A549 treated with AZD9567 at 1 μM for 4 hours (cell line): ENCODE results near the gene GIPR. TPM values are rescaled to one million over a fixed set of nuclear protein-coding genes. Genes with fewer than 3 reads are reported as not detected.

Source experiments
- total RNA-seq: library from RNA; stranded (reverse); fragments of 200-300 nt; extraction: Qiagen RNA extraction; gene quantifications from 5 replicates; pipeline ENCODE4 v1.2.3, GENCODE V29; 2022; ENCODE audit not compliant: insufficient read depth

GIPR gene, protein sequence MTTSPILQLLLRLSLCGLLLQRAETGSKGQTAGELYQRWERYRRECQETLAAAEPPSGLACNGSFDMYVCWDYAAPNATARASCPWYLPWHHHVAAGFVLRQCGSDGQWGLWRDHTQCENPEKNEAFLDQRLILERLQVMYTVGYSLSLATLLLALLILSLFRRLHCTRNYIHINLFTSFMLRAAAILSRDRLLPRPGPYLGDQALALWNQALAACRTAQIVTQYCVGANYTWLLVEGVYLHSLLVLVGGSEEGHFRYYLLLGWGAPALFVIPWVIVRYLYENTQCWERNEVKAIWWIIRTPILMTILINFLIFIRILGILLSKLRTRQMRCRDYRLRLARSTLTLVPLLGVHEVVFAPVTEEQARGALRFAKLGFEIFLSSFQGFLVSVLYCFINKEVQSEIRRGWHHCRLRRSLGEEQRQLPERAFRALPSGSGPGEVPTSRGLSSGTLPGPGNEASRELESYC
- 1.4 to 3.8 TPM (median 3.2 TPM) in 5 replicates for total RNA-seq

DNA sequence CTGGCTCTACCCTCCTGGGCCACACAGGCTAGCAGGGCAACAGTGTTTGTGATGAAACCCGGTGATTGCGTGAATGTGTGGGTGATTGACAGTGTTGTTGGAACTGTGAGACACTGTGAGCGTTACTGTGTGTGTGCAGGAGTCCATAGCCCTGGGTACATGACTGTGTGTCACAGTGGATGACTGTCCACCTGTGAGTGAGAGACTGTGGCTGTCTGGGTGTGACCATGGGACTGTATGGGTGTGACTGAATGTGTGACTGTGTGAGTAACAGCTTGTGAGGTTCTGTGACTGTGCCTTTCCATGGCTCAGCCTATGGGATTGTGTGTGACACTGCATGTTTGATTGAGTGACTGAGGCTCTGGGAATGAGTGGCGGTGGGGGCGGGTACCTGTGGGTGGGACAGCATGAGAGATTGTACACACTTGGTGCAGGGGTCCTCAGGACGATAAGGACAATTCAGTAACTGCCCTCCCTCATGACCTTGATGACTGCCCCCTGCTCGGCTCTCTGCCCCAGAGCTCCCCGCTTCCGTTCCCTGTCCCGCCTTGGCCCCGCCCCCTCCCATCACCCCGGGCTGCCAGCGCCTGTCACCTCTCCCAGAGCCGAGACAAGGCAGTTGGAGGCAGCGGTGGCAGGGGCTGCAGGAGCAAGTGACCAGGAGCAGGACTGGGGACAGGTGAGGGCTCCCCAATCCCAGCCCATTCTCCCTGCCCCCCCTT lies at the start of gene GIPR:
TSS of gene GIPR (plus strand) at position 602 of the 722 bp plus-strand sequence. CDS start 1,300 bp downstream, outside the sequence.

DNA sequence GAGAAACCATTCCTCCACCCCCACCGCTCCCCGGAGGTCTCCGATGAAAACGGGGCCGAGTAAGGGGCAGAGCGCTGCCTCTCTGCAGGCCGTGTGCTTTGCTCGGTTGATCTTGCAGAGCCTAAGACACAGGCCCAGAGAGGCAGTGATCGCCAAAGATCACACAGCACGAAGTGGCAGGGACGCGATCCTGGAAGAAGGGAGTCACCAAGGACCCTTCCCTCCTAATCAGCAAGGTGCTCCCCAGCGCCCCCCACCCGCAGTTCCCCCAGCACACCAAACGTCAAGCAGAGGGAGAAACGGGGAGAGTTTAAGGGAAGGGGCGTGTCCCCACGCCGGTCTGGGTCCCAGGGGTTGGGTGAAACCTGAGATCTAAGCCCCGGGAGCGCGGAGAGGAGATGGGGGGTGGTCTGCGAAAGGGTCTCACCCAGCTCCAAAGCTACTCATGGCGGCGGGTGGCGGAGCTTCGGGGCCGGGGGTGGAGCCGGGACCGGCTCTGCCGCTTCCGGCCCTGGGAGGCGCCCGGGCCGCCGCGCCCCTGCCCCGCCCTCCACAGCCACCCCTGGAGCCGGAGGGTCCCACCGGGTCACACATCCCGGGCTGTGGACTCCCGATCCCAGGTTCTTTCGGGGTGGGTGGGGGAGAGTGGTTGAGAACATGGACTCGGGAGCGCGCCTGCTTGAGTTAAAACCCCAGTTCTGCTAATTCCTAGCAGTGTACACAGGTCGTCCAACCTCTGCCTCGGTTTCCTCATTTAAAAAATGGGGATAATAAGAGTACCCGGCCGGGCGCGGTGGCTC lies 28.9 kb upstream of the GIPR start, which contains the start of gene EML2:
TSS of gene EML2 (minus strand) at position 468 of the 800 bp plus-strand sequence. CDS start at position 447, 21 bp downstream.

DNA sequence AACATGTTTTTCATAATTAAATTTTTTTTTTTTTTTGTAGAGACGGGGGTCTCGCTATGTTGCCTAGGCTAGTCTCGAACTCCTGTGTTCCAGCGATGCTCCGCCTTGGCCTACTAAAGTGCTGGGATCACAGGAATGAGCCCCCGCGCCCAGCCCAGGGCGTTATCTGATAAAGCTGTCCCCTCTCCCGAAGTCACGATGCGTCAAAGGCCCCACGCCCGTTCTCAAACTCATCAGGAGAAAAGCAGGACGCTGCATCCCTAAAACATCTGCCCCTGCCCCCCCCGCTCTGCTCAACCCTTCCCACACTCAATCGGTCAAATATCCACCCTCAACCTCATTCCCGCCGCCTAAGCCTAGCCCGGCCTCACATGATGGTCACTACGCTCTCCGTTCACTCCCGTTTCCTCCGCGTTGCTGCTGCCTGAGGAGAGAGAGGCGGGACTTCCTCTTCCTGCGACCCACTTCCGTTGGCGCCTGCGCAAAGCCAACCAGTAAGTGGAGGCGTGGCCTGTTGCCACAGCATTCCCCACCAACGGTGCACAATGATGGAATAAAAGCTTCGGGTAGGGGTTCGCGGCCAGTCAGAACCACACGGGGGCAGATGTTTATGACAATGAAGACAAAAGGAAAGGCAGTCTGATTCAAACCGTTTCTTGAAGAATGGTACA lies 23.6 kb downstream of the GIPR start, which contains the start of gene SNRPD2:
TSS of gene SNRPD2 (minus strand) at position 438 of the 671 bp plus-strand sequence. CDS start at position 373, 65 bp downstream.

DNA sequence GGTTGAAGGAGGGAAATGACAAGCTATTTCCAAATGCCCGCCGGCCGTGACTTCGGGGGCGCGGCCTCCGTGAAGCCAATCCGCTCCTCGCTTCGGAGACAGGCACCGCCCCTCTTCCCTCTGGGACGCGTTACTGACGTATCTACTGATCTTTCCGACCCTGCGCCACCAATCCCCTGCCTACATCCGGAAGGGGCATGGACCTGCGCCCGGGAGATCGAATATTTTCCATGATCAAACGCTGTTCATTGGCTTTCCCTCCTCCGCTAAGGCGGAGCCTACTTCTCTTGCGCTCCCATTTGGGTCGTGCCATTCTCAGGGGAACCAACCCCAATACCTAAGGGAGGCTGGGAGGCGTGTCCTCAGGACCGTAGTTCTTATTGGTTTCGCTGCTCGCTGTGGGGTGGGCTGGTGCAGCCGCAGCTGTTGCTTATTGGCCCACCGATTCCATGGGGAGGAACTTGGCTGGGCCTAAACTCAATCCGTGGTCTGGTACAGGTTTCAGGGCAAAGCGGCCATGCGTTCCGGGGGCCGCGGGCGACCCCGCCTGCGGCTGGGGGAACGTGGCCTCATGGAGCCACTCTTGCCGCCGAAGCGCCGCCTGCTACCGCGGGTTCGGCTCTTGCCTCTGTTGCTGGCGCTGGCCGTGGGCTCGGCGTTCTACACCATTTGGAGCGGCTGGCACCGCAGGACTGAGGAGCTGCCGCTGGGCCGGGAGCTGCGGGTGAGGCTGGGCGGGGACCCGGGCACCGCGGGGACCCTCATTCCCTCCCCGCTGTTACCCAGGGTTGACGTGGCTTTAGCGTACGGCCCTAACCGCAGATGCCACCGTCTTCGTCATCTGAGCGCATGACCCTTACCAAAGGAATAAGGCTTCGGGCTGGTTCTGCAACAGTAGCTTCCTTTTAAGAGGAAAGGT lies 24.4 kb downstream of the GIPR start, which contains the start of gene QPCTL:
TSS of gene QPCTL (plus strand) at position 480 of the 919 bp plus-strand sequence. CDS start at position 518, 38 bp downstream.

DNA sequence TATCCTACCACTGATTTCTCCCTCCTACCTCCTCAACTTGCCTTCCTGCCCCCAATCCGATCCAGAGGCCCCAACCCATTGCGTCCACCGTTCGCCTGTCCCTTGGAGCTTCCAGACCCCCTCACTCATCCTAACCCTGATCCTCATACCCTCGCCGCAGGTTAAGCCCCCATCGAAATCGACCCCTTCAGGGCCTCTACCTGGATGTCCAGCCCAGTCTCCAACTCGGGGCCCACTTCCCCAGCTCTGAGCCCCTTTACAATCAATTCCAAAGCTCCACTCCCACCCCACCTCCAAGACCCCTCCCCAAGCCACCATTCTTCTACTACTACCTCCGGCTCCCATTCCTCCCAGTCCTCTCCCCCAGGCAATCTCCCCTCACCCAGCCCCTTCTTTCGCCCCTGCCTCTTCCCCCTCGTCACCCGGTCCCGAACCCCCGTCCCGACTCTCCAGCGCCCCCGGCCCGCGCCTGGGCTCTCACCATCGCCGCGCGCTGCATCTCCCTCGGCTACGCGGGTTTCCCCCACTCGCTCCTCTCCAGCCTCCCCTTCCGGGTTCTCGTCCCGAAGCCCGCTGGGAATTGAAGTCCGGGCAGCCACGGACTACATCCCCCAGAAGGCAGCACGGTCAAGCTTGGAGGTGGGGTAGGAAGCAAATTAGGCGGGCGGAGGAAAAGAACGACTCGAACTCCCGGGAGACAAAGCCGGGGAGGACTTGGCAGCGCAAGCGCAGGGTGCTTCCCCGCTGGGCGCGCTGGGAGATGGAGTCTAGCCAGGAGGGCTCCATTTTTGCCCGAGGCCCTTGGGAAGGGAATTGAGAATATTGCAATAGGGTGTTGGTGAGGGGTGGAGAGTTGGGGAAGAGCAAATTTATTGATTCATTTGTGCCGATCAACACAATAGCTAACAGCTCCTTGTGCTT lies 62.6 kb downstream of the GIPR start, which contains the start of gene FBXO46:
TSS of gene FBXO46 (minus strand) at position 529 of the 921 bp plus-strand sequence. CDS start 17,401 bp downstream, outside the sequence.

Other genes with a start within 250 kb of the GIPR start
- gene ERCC1, start 244.3 kb upstream of the GIPR start, total RNA-seq: 139 to 171 TPM (median 165 TPM) in 5 replicates
- gene FOSB, start 200.2 kb upstream of the GIPR start, total RNA-seq: 10.2 to 21.4 TPM (median 18.8 TPM) in 5 replicates
- gene RTN2, start 171.2 kb upstream of the GIPR start, total RNA-seq: 5.6 to 13.1 TPM (median 12.6 TPM) in 5 replicates
- gene PPM1N, start 169.8 kb upstream of the GIPR start, total RNA-seq: 6.9 to 10.4 TPM (median 8.2 TPM) in 5 replicates
- 159 to 241 TPM (median 195 TPM) in 5 replicates for gene VASP, start 160.7 kb upstream of the GIPR start, total RNA-seq
- 10.4 to 16.7 TPM (median 15.7 TPM) in 5 replicates for gene OPA3, start 83.4 kb upstream of the GIPR start, total RNA-seq
- gene GPR4, start 66.0 kb upstream of the GIPR start, total RNA-seq: 0.05 to 0.27 TPM (median 0.15 TPM) in 4 of 5 replicates, not detected in the other
- gene EML2, start 28.8 kb upstream of the GIPR start, total RNA-seq: 21.1 to 24.4 TPM (median 23.4 TPM) in 5 replicates
- gene SNRPD2, start 23.7 kb downstream of the GIPR start, total RNA-seq: 660 to 832 TPM (median 820 TPM) in 5 replicates
- gene QPCTL, start 24.4 kb downstream of the GIPR start, total RNA-seq: 8.8 to 12.8 TPM (median 9.8 TPM) in 5 replicates
- 8.4 to 9.3 TPM (median 9.0 TPM) in 5 replicates for gene FBXO46, start 62.7 kb downstream of the GIPR start, total RNA-seq
- gene MEIOSIN, start 65.2 kb downstream of the GIPR start, total RNA-seq: 0.04 to 0.11 TPM (median 0.05 TPM) in 4 of 5 replicates, not detected in the other
- gene SIX5, start 101.0 kb downstream of the GIPR start, total RNA-seq: 20.0 to 27.9 TPM (median 25.9 TPM) in 5 replicates
- 28.6 to 52.4 TPM (median 47.5 TPM) in 5 replicates for gene DMPK, start 114.3 kb downstream of the GIPR start, total RNA-seq
- 15.6 to 37.6 TPM (median 37.3 TPM) in 5 replicates for gene DMWD, start 124.6 kb downstream of the GIPR start, total RNA-seq
- not detected in 5 replicates for gene RSPH6A, start 147.1 kb downstream of the GIPR start, total RNA-seq
- gene SYMPK, start 194.9 kb downstream of the GIPR start, total RNA-seq: 58.3 to 79.0 TPM (median 74.4 TPM) in 5 replicates
- 0.65 to 0.82 TPM (median 0.72 TPM) in 4 of 5 replicates, not detected in the other for gene FOXA3, start 196.1 kb downstream of the GIPR start, total RNA-seq
- gene IRF2BP1, start 217.9 kb downstream of the GIPR start, total RNA-seq: 22.5 to 37.7 TPM (median 36.3 TPM) in 5 replicates
- 6.8 to 9.6 TPM (median 8.7 TPM) in 5 replicates for gene MYPOP, start 234.4 kb downstream of the GIPR start, total RNA-seq
- gene NANOS2, start 246.6 kb downstream of the GIPR start, total RNA-seq: not detected in 5 replicates